ENCODE measurements around the gene CCDC85B.
A peak's percentile ranks its signal among the peaks of the same experiment; 100 is the strongest.
"Not testable (repeated sequence)": the region's sequence is repeated elsewhere in the genome, so short reads cannot be mapped to it uniquely, and the experiment has no call there.

CCDC85B gene

GRCh38 chr11:65890324-65891218, at the start of gene CCDC85B:
CCDC85B (plus strand) TSS chr11:65890673; CDS start chr11:65890784, 111 bp downstream.
- DNase-seq = peak; percentile 99

GRCh38 chr11:65842144-65842543, 48.3 kb upstream of the CCDC85B start:
- no peak for DNase-seq

GRCh38 chr11:65843811-65844210, 46.7 kb upstream of the CCDC85B start:
- DNase-seq = no peak

DNA sequence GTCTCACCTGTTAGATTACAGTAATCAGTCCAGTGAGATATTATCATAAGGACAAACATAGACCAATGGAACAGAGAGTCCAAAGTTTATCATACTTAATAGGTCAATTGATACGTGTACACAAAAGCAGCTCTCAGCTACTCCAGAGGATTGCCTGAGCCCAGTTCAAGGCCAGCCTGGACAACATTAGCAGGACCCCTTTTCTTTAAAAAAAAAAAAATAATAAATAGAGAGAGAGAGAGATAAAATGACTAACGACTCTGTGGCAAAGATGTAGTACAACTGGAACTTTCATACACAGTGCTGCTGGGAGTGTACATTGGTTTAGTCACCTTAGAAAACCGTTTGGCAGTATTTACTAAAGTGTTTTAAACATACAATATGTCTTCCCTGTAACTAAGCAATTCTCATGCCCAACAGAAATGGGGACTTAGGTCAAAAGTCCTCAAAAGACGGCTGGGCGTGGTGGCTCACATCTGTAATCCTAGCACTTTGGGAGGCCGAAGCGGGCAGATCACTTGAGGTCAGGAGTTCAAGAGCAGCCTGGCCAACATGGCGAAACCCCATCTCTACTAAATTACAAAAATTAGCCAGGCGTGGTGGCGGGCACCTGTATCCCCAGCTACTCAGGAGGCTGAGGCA, 46.1 kb upstream of the CCDC85B start:
- no peak for DNase-seq

DNA sequence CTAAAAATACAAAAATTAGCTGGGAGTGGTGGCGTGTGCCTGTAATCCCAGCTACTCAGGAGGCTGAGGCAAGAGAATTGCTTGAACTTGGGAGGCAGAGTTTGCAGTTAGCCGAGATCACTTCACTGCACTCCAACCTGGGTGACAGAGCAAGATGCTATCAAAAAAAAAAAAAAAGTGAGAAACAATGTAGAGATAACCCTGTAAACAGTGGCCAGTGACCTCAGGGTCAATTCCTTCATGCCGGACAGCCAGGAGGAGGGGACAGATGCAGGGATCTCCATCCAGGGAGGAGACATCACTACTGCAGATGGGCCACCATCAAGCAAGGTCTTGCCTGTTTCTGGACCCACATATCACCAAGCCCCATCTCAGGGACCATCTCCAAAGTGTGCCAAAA, 42.7 kb upstream of the CCDC85B start:
- no peak for DNase-seq

GRCh38 chr11:65848693-65849092, 41.8 kb upstream of the CCDC85B start:
- DNase-seq = not testable (repeated sequence)

- DNase-seq = no peak
These were observed 41.1 kb upstream of the CCDC85B start for GRCh38 chr11:65849366-65849765.

DNA sequence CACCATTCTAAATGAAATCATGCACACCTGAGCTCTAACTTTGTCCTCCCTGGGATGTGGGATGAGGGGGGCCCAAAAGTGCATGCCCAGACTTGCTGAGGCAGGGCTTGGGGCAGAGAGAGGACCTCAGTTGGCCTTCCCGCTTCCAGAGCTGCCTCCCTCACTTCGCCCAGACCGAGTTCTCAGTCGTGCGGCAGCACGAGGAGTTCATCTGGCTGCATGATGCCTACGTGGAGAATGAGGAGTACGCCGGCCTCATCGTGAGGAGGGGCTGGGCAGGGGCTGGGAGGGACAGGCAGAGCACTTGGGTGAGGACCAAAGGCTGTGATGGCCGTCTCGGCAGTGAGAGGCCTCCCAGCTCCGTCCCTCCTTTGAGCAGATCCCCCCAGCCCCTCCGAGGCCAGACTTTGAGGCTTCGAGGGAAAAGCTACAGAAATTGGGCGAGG, 40.7 kb upstream of the CCDC85B start:
- DNase-seq = no peak

- no peak for DNase-seq
These were observed 40.0 kb upstream of the CCDC85B start for GRCh38 chr11:65850217-65851082.

GRCh38 chr11:65851083-65851579, 39.3 kb upstream of the CCDC85B start:
- DNase-seq = no peak

- no peak for DNase-seq
These were observed 38.5 kb upstream of the CCDC85B start for GRCh38 chr11:65851811-65852507.

GRCh38 chr11:65852508-65853245, 37.8 kb upstream of the CCDC85B start:
- no peak for DNase-seq

DNA sequence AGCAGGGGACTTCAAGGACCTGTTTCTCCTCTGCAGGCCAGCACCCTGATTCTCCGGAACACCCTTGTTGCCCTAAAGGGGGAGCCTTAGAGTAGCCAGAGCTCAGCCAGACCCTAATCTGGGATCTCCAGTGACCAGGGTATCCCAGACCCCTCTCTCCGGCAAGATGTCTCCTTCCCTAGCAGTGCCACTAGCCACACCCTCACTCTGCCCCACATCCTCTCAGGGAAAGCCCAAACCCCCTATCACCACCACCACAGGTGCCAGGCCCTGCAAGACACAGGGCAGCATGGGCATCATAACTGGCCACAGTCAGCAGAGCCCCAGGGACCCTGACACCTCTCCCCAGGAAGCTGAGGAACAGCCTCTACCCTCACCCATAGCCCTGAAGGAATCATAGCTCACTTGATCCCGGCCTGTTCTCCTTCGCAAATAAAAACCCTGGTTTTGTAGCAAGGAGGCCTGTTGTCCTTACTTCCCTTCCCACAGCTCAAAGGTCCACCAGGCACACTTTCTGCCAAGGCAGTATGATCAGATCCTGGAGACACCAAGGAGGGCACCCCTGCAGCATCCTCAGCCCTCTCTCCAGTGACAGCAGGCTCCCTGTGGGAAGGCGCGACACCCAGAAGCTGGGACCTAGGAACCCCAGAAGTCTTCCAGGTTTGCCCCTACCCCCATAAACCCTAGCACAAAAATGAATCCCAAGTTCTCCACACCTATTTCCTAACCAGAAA, 37.1 kb upstream of the CCDC85B start:
- DNase-seq = no peak

DNA sequence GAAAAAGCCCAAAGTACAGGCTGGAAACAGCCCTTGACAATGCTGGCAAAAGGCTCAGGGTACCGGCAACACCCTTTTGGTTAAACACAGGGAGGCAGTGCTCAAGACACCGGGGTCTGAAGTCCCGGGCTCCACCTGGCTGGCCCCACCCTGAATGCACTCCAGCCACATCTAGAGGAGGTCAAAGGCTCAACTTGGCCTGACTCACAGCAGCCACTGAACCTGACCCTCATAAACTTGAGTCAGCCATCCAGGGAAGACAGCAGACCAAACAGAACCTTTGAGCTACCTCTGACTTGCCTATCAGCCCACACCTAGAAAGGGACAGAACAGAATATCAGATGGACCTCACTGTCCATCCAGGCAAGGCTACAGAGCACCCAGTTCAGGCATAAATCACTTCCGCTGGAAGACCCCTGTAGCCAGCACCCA, 36.3 kb upstream of the CCDC85B start:
- no peak for DNase-seq

GRCh38 chr11:65854852-65855837, 35.3 kb upstream of the CCDC85B start:
- DNase-seq = no peak

GRCh38 chr11:65855927-65856363, 34.5 kb upstream of the CCDC85B start:
- DNase-seq = no peak

GRCh38 chr11:65856689-65857499, 33.6 kb upstream of the CCDC85B start:
- DNase-seq = peak; percentile 89

DNA sequence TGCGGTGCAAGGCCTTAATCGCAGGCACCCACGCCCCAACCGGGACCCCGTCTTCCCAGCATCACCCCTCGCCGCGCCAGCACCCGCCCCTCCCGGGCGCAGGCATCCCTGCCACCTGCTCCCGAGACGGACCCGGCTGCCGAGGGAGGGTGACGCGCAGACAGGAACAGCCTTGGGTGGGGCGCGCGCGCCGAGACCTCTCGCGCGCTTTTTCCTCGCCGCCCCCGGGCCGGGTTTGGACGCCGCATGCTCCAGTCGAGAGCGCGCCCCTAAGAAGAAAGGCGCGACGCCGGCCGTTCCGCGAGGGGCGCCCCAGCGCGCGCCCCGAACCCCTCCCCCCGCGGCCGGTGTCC, 33.0 kb upstream of the CCDC85B start:
- DNase-seq = peak; percentile 71
